H9 (cell line): Measurements from ENCODE around the gene LYRM1. TPM values are rescaled to one million over a fixed set of nuclear protein-coding genes. Genes with fewer than 3 reads are reported as not detected.

Experiments
- DNase-seq: peaks from one replicate; pipeline ENCODE4 v3.0.0-alpha.2; 2017
- H2AFZ ChIP-seq: one replicate; pipeline ENCODE4 v1.6.1; 2013; ENCODE audit warnings: mild to moderate bottlenecking, low read length, control low read depth, moderate library complexity
- H2AK5ac ChIP-seq: 2 replicates; pipeline ENCODE4 v1.6.1; 2013; ENCODE audit warnings: low read length, control low read depth, mixed read lengths; ENCODE audit not compliant: insufficient read length
- H2BK120ac ChIP-seq: one replicate; pipeline ENCODE4 v1.6.1; 2013; ENCODE audit warnings: low read depth, mild to moderate bottlenecking, low read length, control low read depth, inconsistent platforms; ENCODE audit not compliant: poor library complexity, severe bottlenecking
- H2BK12ac ChIP-seq: 2 replicates; pipeline ENCODE4 v1.6.1; 2013; ENCODE audit warnings: low read length, control low read depth, mixed read lengths, low read depth; ENCODE audit not compliant: insufficient read length
- H2BK15ac ChIP-seq: 2 replicates; pipeline ENCODE4 v1.6.1; 2013; ENCODE audit warnings: low read depth, low read length, control low read depth
- H2BK20ac ChIP-seq: one replicate; pipeline ENCODE4 v1.6.1; 2013; ENCODE audit warnings: low read depth, mild to moderate bottlenecking, low read length, control low read depth, inconsistent platforms; ENCODE audit not compliant: poor library complexity, severe bottlenecking
- H2BK5ac ChIP-seq: 2 replicates; pipeline ENCODE4 v1.6.1; 2013; ENCODE audit warnings: low read length, control low read depth, mixed read lengths; ENCODE audit not compliant: insufficient read length
- H3K14ac ChIP-seq: 2 replicates; pipeline ENCODE4 v1.6.1; 2013; ENCODE audit warnings: low read length, control low read depth; ENCODE audit not compliant: insufficient read depth
- H3K18ac ChIP-seq: 2 replicates; pipeline ENCODE4 v1.6.1; 2013; ENCODE audit warnings: low read depth, mild to moderate bottlenecking, mixed read lengths, low read length, control low read depth; ENCODE audit not compliant: insufficient read length
- H3K23ac ChIP-seq: 2 replicates; pipeline ENCODE4 v1.6.1; 2013; ENCODE audit warnings: low read length, control low read depth, mixed read lengths, low read depth; ENCODE audit not compliant: insufficient read length
- H3K23me2 ChIP-seq: 2 replicates; pipeline ENCODE4 v1.6.1; 2013; ENCODE audit warnings: low read depth, mild to moderate bottlenecking, mixed read lengths, low read length, control low read depth; ENCODE audit not compliant: insufficient read length, poor library complexity, severe bottlenecking
- H3K27ac ChIP-seq: 2 replicates; pipeline ENCODE4 v1.5.1; 2013; ENCODE audit warnings: low read length, control low read depth, mixed read lengths, low read depth; ENCODE audit not compliant: insufficient read length
- H3K27me3 ChIP-seq: 2 replicates; pipeline ENCODE4 v1.6.1; 2013; ENCODE audit warnings: low read length, control low read depth, inconsistent platforms; ENCODE audit not compliant: insufficient read depth
- H3K4ac ChIP-seq: 2 replicates; pipeline ENCODE4 v1.6.1; 2013; ENCODE audit warnings: low read depth, mild to moderate bottlenecking, control low read depth, inconsistent platforms, low read length, moderate library complexity
- H3K4me1 ChIP-seq: 2 replicates; pipeline ENCODE4 v1.6.1; 2013; ENCODE audit warnings: low read length, control low read depth, inconsistent platforms; ENCODE audit not compliant: insufficient read depth
- H3K4me2 ChIP-seq: 2 replicates; pipeline ENCODE4 v1.6.1; 2013; ENCODE audit warnings: low read length, control low read depth, mixed read lengths; ENCODE audit not compliant: insufficient read length, insufficient read depth
- H3K56ac ChIP-seq: 2 replicates; pipeline ENCODE4 v1.6.1; 2013; ENCODE audit warnings: low read depth, mild to moderate bottlenecking, mixed read lengths, low read length, control low read depth; ENCODE audit not compliant: insufficient read length
- H3K79me1 ChIP-seq: 2 replicates; pipeline ENCODE4 v1.6.1; 2013; ENCODE audit warnings: low read depth, mild to moderate bottlenecking, moderate library complexity, low read length, control low read depth, inconsistent platforms; ENCODE audit not compliant: insufficient read depth, poor library complexity, severe bottlenecking
- H3K79me2 ChIP-seq: 2 replicates; pipeline ENCODE4 v1.6.1; 2013; ENCODE audit warnings: low read length, control low read depth, inconsistent platforms; ENCODE audit not compliant: insufficient read depth
- H3K9ac ChIP-seq: 2 replicates; pipeline ENCODE4 v1.6.1; 2013; ENCODE audit warnings: low read length, control low read depth, mixed read lengths; ENCODE audit not compliant: insufficient read length; ENCODE audit errors: extremely low read depth
- H3K9me3 ChIP-seq: one replicate; pipeline ENCODE4 v1.6.1; 2013; ENCODE audit warnings: low read depth, low read length, inconsistent platforms; ENCODE audit not compliant: control insufficient read depth
- H3T11ph ChIP-seq: one replicate; pipeline ENCODE4 v1.6.1; 2013; ENCODE audit warnings: mild to moderate bottlenecking, low read length, control low read depth, inconsistent platforms
- H4K20me1 ChIP-seq: one replicate; pipeline ENCODE4 v1.6.1; 2013; ENCODE audit not compliant: control insufficient read depth, insufficient read length, insufficient read depth
- H4K5ac ChIP-seq: 2 replicates; pipeline ENCODE4 v1.6.1; 2013; ENCODE audit warnings: low read depth, mild to moderate bottlenecking, mixed read lengths, low read length, control low read depth; ENCODE audit not compliant: insufficient read length
- H4K8ac ChIP-seq: replicated peaks from 2 replicates; pipeline ENCODE4 v1.6.1; 2013; ENCODE audit warnings: low read length, control low read depth, mixed read lengths, low read depth; ENCODE audit not compliant: insufficient read length
- H4K91ac ChIP-seq: 2 replicates; pipeline ENCODE4 v1.6.1; 2013; ENCODE audit warnings: low read depth, mild to moderate bottlenecking, moderate library complexity, mixed read lengths, low read length, control low read depth; ENCODE audit not compliant: insufficient read length
- H3K27ac Mint-ChIP-seq, 3 experiments: 2 replicates in 2 of 3; 3 replicates in 1 of 3; pipeline ENCODE4 v1.8.0; 2020 to 2021; ENCODE audit warnings: mixed read lengths in 3 of 3, mild to moderate bottlenecking in 1 of 3, moderate library complexity in 1 of 3
- H3K27me3 Mint-ChIP-seq: 2 replicates; pipeline ENCODE4 v1.8.0; 2021; ENCODE audit warnings: low read depth, mild to moderate bottlenecking, moderate library complexity, mixed read lengths
- H3K36me3 Mint-ChIP-seq, 3 experiments: 2 replicates in 2 of 3; 3 replicates in 1 of 3; pipeline ENCODE4 v1.8.0; 2020 to 2021; ENCODE audit warnings: low read depth in 3 of 3, mixed read lengths in 3 of 3; ENCODE audit not compliant: insufficient read depth in 1 of 3
- H3K4me1 Mint-ChIP-seq, 2 experiments: 2 replicates each; pipeline ENCODE4 v1.8.0; 2020; ENCODE audit warnings: mixed read lengths in 2 of 2
- H3K4me3 Mint-ChIP-seq, 2 experiments: 2 replicates in 1 of 2; 3 replicates in 1 of 2; pipeline ENCODE4 v1.8.0; 2020 to 2021; ENCODE audit warnings: mild to moderate bottlenecking in 2 of 2, mixed read lengths in 2 of 2, moderate library complexity in 1 of 2
- H3K9me3 Mint-ChIP-seq, 2 experiments: 2 replicates in 1 of 2; 3 replicates in 1 of 2; pipeline ENCODE4 v1.8.0; 2020; ENCODE audit warnings: mild to moderate bottlenecking in 2 of 2, mixed read lengths in 2 of 2, moderate library complexity in 1 of 2
- CTCF ChIP-seq: fragments of 200-600 bp; sonication (generic); conservative IDR thresholded peaks from 3 replicates; pipeline ENCODE4 v1.8.0; 2021; ENCODE audit warnings: antibody characterized with exemption, mild to moderate bottlenecking
- WGBS: extraction: QIAGEN DNeasy Blood & Tissue Kit; methylation state at CpG from one replicate; pipeline ENCODE4 v1.1.7; 2013; ENCODE audit warnings: missing lambda C conversion rate, low lambda C conversion rate, mixed read lengths; ENCODE audit not compliant: insufficient read length; ENCODE audit errors: extremely low coverage; 5-methylcytosine and 5-hydroxymethylcytosine counted together
- total RNA-seq: library from RNA; stranded (reverse); gene quantifications from 2 replicates; pipeline ENCODE4 v1.2.1, GENCODE V29; 2021

LYRM1 gene
- total RNA-seq, 1 experiment from 2014 or later = 9.6 TPM

GRCh38 chr16:20920091-20920490 is 19.5 kb downstream of the LYRM1 start:
- no peak overlapping the region for H3K4me3 Mint-ChIP-seq
- peaks cover 9 to 11% (median 9%) of the 10 kb centered on the region in 3 experiments; a peak in 5 of 7 replicates for H3K36me3 Mint-ChIP-seq
- no peak overlapping the region for H3K27ac Mint-ChIP-seq
- Histone ChIP-seq H3K4me2 (no peak overlapping the region), H3K4ac (no peak overlapping the region), H2BK120ac (no peak overlapping the region), H3K4me1 (no peaks in the 10 kb centered on the region), H4K20me1 (no peaks in the 10 kb centered on the region), H2AFZ (no peak overlapping the region), H2BK15ac (no peak overlapping the region), H3K79me2 (no peaks in the 10 kb centered on the region), H3K18ac (no peak overlapping the region), H2BK20ac (no peak overlapping the region), H3K79me1 (no peaks in the 10 kb centered on the region), H3K9ac (no peak overlapping the region), H3K23ac (no peak overlapping the region), H3K56ac (no peak overlapping the region), H3K14ac (no peak overlapping the region), H3K27me3 (no peaks in the 10 kb centered on the region), H3K9me3 (no peaks in the 10 kb centered on the region), H3K23me2 (no peaks in the 10 kb centered on the region), H3T11ph (no peak overlapping the region), H4K5ac (no peak overlapping the region), H3K27ac (no peak overlapping the region), H2BK12ac (no peak overlapping the region), H2BK5ac (no peak overlapping the region), H2AK5ac (no peak overlapping the region), H4K8ac (no peak overlapping the region), H4K91ac (no peak overlapping the region)
- no peak for TF ChIP-seq CTCF
- H3K9me3 Mint-ChIP-seq = no peaks in the 10 kb centered on the region
- no peaks in the 10 kb centered on the region for H3K27me3 Mint-ChIP-seq
- DNase-seq = no peak
- no CpG with 5 or more reads among the region's 5 CpGs for WGBS
- peaks cover 12 to 15% of the 10 kb centered on the region in 2 experiments for H3K4me1 Mint-ChIP-seq
